ENCODE results near the gene TECPR1. TPM values are rescaled to one million over a fixed set of nuclear protein-coding genes. Genes with fewer than 3 reads are reported as not detected.
A peak's percentile ranks its signal among the peaks of the same experiment; 100 is the strongest.

TECPR1 gene
- total RNA-seq, 1 experiment from 2014 or later, result 13.9 TPM

GRCh38 chr7:98248156-98248555 lies 3.9 kb downstream of the TECPR1 start:
- peaks cover 14 to 19% of the 10 kb centered on the region in 2 experiments for H3K4me1 Mint-ChIP-seq
- no peak overlapping the region for H4K8ac ChIP-seq (replicated peaks; ENCODE audit: insufficient read length, low read depth, low read length)

More at GRCh38 chr7:98248156-98248555, 3.9 kb downstream of the TECPR1 start:
- Histone ChIP-seq H2AFZ (ENCODE audit: low read length) (no peak overlapping the region), H3K56ac (ENCODE audit: insufficient read length, low read depth, low read length) (no peak overlapping the region), H3K27me3 (ENCODE audit: insufficient read depth, low read length) (no peaks in the 10 kb centered on the region), H2BK15ac (ENCODE audit: low read depth, low read length) (no peak overlapping the region), H3K23me2 (ENCODE audit: insufficient read length, low read depth, low read length, poor library complexity, severe bottlenecking) (peaks cover 6% of the 10 kb centered on the region), H2BK12ac (ENCODE audit: insufficient read length, low read depth, low read length) (no peak overlapping the region), H3K4ac (ENCODE audit: low read depth, low read length) (no peak overlapping the region), H3K79me2 (ENCODE audit: insufficient read depth, low read length) (no peaks in the 10 kb centered on the region), H2AK5ac (ENCODE audit: insufficient read length, low read length) (no peak overlapping the region), H4K20me1 (ENCODE audit: control insufficient read depth, insufficient read depth, insufficient read length) (no peaks in the 10 kb centered on the region), H3K18ac (ENCODE audit: insufficient read length, low read depth, low read length) (no peak overlapping the region), H3K9ac (ENCODE audit: extremely low read depth, insufficient read length, low read length) (no peak overlapping the region), H3K14ac (ENCODE audit: insufficient read depth, low read length) (no peak overlapping the region), H3K4me1 (ENCODE audit: insufficient read depth, low read length) (no peaks in the 10 kb centered on the region), H3K79me1 (ENCODE audit: insufficient read depth, low read depth, low read length, poor library complexity, severe bottlenecking) (no peaks in the 10 kb centered on the region), H2BK20ac (ENCODE audit: low read depth, low read length, poor library complexity, severe bottlenecking) (no peak overlapping the region), H4K91ac (ENCODE audit: insufficient read length, low read depth, low read length) (no peak overlapping the region), H3K4me2 (ENCODE audit: insufficient read depth, insufficient read length, low read length) (no peak overlapping the region), H3K9me3 (ENCODE audit: control insufficient read depth, low read depth, low read length) (no peaks in the 10 kb centered on the region), H3K23ac (ENCODE audit: insufficient read length, low read depth, low read length) (no peak overlapping the region), H2BK120ac (ENCODE audit: low read depth, low read length, poor library complexity, severe bottlenecking) (no peak overlapping the region), H2BK5ac (ENCODE audit: insufficient read length, low read length) (no peak overlapping the region), H3K27ac (ENCODE audit: insufficient read length, low read depth, low read length) (no peak overlapping the region), H3T11ph (ENCODE audit: low read length) (no peak overlapping the region), H4K5ac (ENCODE audit: insufficient read length, low read depth, low read length) (no peak overlapping the region)
- H3K4me3 Mint-ChIP-seq, result no peak overlapping the region
- H3K36me3 Mint-ChIP-seq (ENCODE audit: insufficient read depth in 1 of 3, low read depth in 3 of 3), result no peaks in the 10 kb centered on the region; a peak in 2 of 7 replicates
- no CpG with 5 or more reads among the region's 12 CpGs for WGBS (ENCODE audit: extremely low coverage, insufficient read length, low lambda C conversion rate)
- no peak for TF ChIP-seq CTCF (conservative IDR thresholded peaks at IDR 0.05)
- no peak for DNase-seq
- H3K27ac Mint-ChIP-seq, result 0 out of 7 replicates have a peak overlapping the region, but pooled peaks of 1 of the 3 experiments have one; percentile 44
- no peaks in the 10 kb centered on the region for H3K9me3 Mint-ChIP-seq
- H3K27me3 Mint-ChIP-seq (ENCODE audit: low read depth), result no peaks in the 10 kb centered on the region
